Measurements from ENCODE around the gene HOXB6.

Gene HOXB6

GRCh38 chr17:48636177-48637018 is 31.6 kb upstream of the HOXB6 start:
- in situ Hi-C loops (cut with MboI; ENCODE audit: low sequenced_read_pairs): no loop called here

- in situ Hi-C loops (cut with MboI; ENCODE audit: low sequenced_read_pairs): no loop called here
Measured at GRCh38 chr17:48634493-48635208, 29.9 kb upstream of the HOXB6 start.

GRCh38 chr17:48633266-48633677 is 28.5 kb upstream of the HOXB6 start:
- in situ Hi-C loops (cut with MboI; ENCODE audit: low sequenced_read_pairs): no loop called here

- in situ Hi-C loops (cut with MboI; ENCODE audit: low sequenced_read_pairs): no loop called here
Measured at GRCh38 chr17:48632579-48633265, 27.9 kb upstream of the HOXB6 start.

- in situ Hi-C loops (cut with MboI; ENCODE audit: low sequenced_read_pairs): no loop called here
Measured at GRCh38 chr17:48631693-48632578, 27.1 kb upstream of the HOXB6 start.

GRCh38 chr17:48630925-48631692 is 26.3 kb upstream of the HOXB6 start:
- in situ Hi-C loops (cut with MboI; ENCODE audit: low sequenced_read_pairs): no loop called here

GRCh38 chr17:48630009-48630924 is 25.5 kb upstream of the HOXB6 start:
- in situ Hi-C loops (cut with MboI; ENCODE audit: low sequenced_read_pairs): no loop called here

- in situ Hi-C loops (cut with MboI; ENCODE audit: low sequenced_read_pairs): no loop called here
Measured at GRCh38 chr17:48629411-48629759, 24.6 kb upstream of the HOXB6 start.

- in situ Hi-C loops (cut with MboI; ENCODE audit: low sequenced_read_pairs): no loop called here
Measured at GRCh38 chr17:48628649-48629410, 24.0 kb upstream of the HOXB6 start.

GRCh38 chr17:48627623-48628521 is 23.1 kb upstream of the HOXB6 start:
- in situ Hi-C loops (cut with MboI; ENCODE audit: low sequenced_read_pairs): no loop called here

- in situ Hi-C loops (cut with MboI; ENCODE audit: low sequenced_read_pairs): no loop called here
Measured at GRCh38 chr17:48627118-48627597, 22.4 kb upstream of the HOXB6 start.

- in situ Hi-C loops (cut with MboI; ENCODE audit: low sequenced_read_pairs): no loop called here
Measured at GRCh38 chr17:48626245-48627117, 21.7 kb upstream of the HOXB6 start, which contains the start of gene HOXB9. HOXB9 (minus strand) TSS chr17:48626358; CDS start chr17:48626269, 89 bp downstream.

GRCh38 chr17:48625495-48626244 is 20.9 kb upstream of the HOXB6 start:
- in situ Hi-C loops (cut with MboI; ENCODE audit: low sequenced_read_pairs): no loop called here

- in situ Hi-C loops (cut with MboI; ENCODE audit: low sequenced_read_pairs): no loop called here
Measured at GRCh38 chr17:48624544-48625494, 20.0 kb upstream of the HOXB6 start.
